OCI-LY1 (cell line): ENCODE results near the gene RPA1.

ENCODE experiments used
- H2AFZ ChIP-seq: fragments of 200-600 bp; sonication (generic), shearing (Covaris generic); 2 replicates; pipeline ENCODE4 v1.6.0; 2014; ENCODE audit warnings: antibody characterized with exemption, mild to moderate bottlenecking, low read length
- H3F3A ChIP-seq: fragments of 200-600 bp; sonication (generic), shearing (Covaris generic); 2 replicates; pipeline ENCODE4 v1.6.0; 2014; ENCODE audit warnings: mild to moderate bottlenecking, antibody characterized with exemption, low read length, moderate library complexity; ENCODE audit not compliant: insufficient read depth
- H3K27ac ChIP-seq: fragments of 200-600 bp; sonication (generic); 2 replicates; pipeline ENCODE4 v1.5.1; 2014; ENCODE audit warnings: low read length, mixed run types, mild to moderate bottlenecking, low read depth; ENCODE audit not compliant: poor library complexity, severe bottlenecking
- H3K27me3 ChIP-seq: fragments of 200-600 bp; sonication (generic); 2 replicates; pipeline ENCODE4 v1.6.0; 2014; ENCODE audit warnings: antibody characterized with exemption, mild to moderate bottlenecking, low read length, moderate library complexity; ENCODE audit not compliant: insufficient read depth
- H3K36me3 ChIP-seq: fragments of 200-600 bp; sonication (generic); 2 replicates; pipeline ENCODE4 v1.6.1; 2014; ENCODE audit warnings: mild to moderate bottlenecking, antibody characterized with exemption, low read length, moderate library complexity, mixed read lengths; ENCODE audit not compliant: insufficient read depth
- H3K4me1 ChIP-seq: fragments of 200-600 bp; sonication (generic); 2 replicates; pipeline ENCODE4 v1.5.1; 2014; ENCODE audit warnings: mild to moderate bottlenecking, low read length, moderate library complexity; ENCODE audit not compliant: insufficient read depth, severe bottlenecking
- H3K4me2 ChIP-seq: fragments of 200-600 bp; sonication (generic), shearing (Covaris generic); 2 replicates; pipeline ENCODE4 v1.6.1; 2014; ENCODE audit warnings: low read length
- H3K4me3 ChIP-seq: fragments of 200-600 bp; sonication (generic); 2 replicates; pipeline ENCODE4 v1.5.1; 2014; ENCODE audit warnings: low read length, low read depth, mild to moderate bottlenecking, mixed read lengths; ENCODE audit not compliant: poor library complexity, severe bottlenecking
- H3K79me2 ChIP-seq: fragments of 200-600 bp; shearing (Covaris generic); 2 replicates; pipeline ENCODE4 v1.6.1; 2016; ENCODE audit warnings: mixed run types, low read length, mixed read lengths; ENCODE audit not compliant: insufficient read depth
- H3K9ac ChIP-seq: fragments of 200-600 bp; sonication (generic), shearing (Covaris generic); 2 replicates; pipeline ENCODE4 v1.6.1; 2014; ENCODE audit warnings: mild to moderate bottlenecking, low read length, mixed read lengths
- H3K9me2 ChIP-seq: fragments of 200-600 bp; sonication (generic), shearing (Covaris generic); 2 replicates; pipeline ENCODE4 v1.6.1; 2014; ENCODE audit warnings: low read depth, mild to moderate bottlenecking, low read length, mixed read lengths
- H3K9me3 ChIP-seq: fragments of 200-600 bp; shearing (Covaris generic); 2 replicates; pipeline ENCODE4 v1.6.1; 2014; ENCODE audit warnings: low read length, mixed read lengths
- H4K20me1 ChIP-seq: fragments of 200-600 bp; sonication (generic), shearing (Covaris generic); 2 replicates; pipeline ENCODE4 v1.6.0; 2016; ENCODE audit warnings: mild to moderate bottlenecking, low read length; ENCODE audit not compliant: insufficient read depth
- CTCF ChIP-seq: fragments of 200-600 bp; sonication (generic), shearing (Covaris generic); IDR thresholded peaks from 2 replicates; pipeline ENCODE4 v1.5.1; 2017; ENCODE audit warnings: mild to moderate bottlenecking, antibody characterized with exemption, low read length, moderate library complexity, mixed read lengths
- EZH2 ChIP-seq: fragments of 200-600 bp; sonication (generic), shearing (Covaris generic); IDR thresholded peaks from 2 replicates; pipeline ENCODE4 v1.8.0; 2017; ENCODE audit warnings: borderline replicate concordance, mixed run types, mild to moderate bottlenecking, antibody characterized with exemption, low read length, moderate library complexity, mixed read lengths

RPA1 gene

GRCh38 chr17:1912146-1912545, 82.3 kb downstream of the RPA1 start:
- no peaks in the 10 kb centered on the region for H3K9me2 ChIP-seq
- H4K20me1 ChIP-seq: no peaks in the 10 kb centered on the region
- H3K9me3 ChIP-seq: no peaks in the 10 kb centered on the region
- H3K4me2 ChIP-seq: no peak overlapping the region
- H3K9ac ChIP-seq: no peak overlapping the region
- no peaks in the 10 kb centered on the region for H3K36me3 ChIP-seq
- no peak overlapping the region for H3K27ac ChIP-seq
- H2AFZ ChIP-seq: no peak overlapping the region
- 0 out of 2 replicates have a peak, but pooled peaks cover 10% of the 10 kb centered on the region for H3K27me3 ChIP-seq
- H3K4me3 ChIP-seq: no peak overlapping the region
- no peaks in the 10 kb centered on the region for H3F3A ChIP-seq
- no peak for TF ChIP-seq CTCF
- no peak for TF ChIP-seq EZH2
- H3K4me1 ChIP-seq: peaks cover 30% of the 10 kb centered on the region
- H3K79me2 ChIP-seq: no peaks in the 10 kb centered on the region

- H3K9ac ChIP-seq: no peak overlapping the region
- H4K20me1 ChIP-seq: no peaks in the 10 kb centered on the region
- peaks cover 14% of the 10 kb centered on the region for H3K4me1 ChIP-seq
- H3F3A ChIP-seq: no peaks in the 10 kb centered on the region
- H3K9me3 ChIP-seq: no peaks in the 10 kb centered on the region
- H3K27ac ChIP-seq: no peak overlapping the region
- peaks cover 10% of the 10 kb centered on the region; the same call in 1 of the 2 replicates for H3K27me3 ChIP-seq
- H3K4me2 ChIP-seq: no peak overlapping the region
- TF ChIP-seq CTCF: no peak
- no peak for TF ChIP-seq EZH2
- H3K36me3 ChIP-seq: no peaks in the 10 kb centered on the region
- no peaks in the 10 kb centered on the region for H3K9me2 ChIP-seq
- H3K4me3 ChIP-seq: no peak overlapping the region
- no peaks in the 10 kb centered on the region for H3K79me2 ChIP-seq
- H2AFZ ChIP-seq: no peak overlapping the region
These were observed 83.9 kb downstream of the RPA1 start for GRCh38 chr17:1913702-1914101.

- no peaks in the 10 kb centered on the region for H3K36me3 ChIP-seq
- no peak overlapping the region for H3K27ac ChIP-seq
- no peaks in the 10 kb centered on the region for H3F3A ChIP-seq
- H4K20me1 ChIP-seq: no peaks in the 10 kb centered on the region
- no peaks in the 10 kb centered on the region for H3K79me2 ChIP-seq
- no peak overlapping the region for H3K4me3 ChIP-seq
- no peak overlapping the region for H3K4me2 ChIP-seq
- H3K4me1 ChIP-seq: peaks cover 9% of the 10 kb centered on the region
- H2AFZ ChIP-seq: no peak overlapping the region
- TF ChIP-seq EZH2 (no peak), CTCF (no peak)
- H3K9me2 ChIP-seq: no peaks in the 10 kb centered on the region
- H3K27me3 ChIP-seq: peaks cover 14% of the 10 kb centered on the region; the same call in 1 of the 2 replicates
- no peak overlapping the region for H3K9ac ChIP-seq
- no peaks in the 10 kb centered on the region for H3K9me3 ChIP-seq
These were observed 84.9 kb downstream of the RPA1 start for GRCh38 chr17:1914661-1915083.
